Astrocyte of the hippocampus (primary cell): ENCODE results near the gene TMEM106C.
A peak's percentile ranks its signal among the peaks of the same experiment; 100 is the strongest.

Source experiments
- DNase-seq: peaks from one replicate; pipeline ENCODE4 v3.0.0; 2011; ENCODE audit warnings: low read depth, low spot score

Gene TMEM106C

GRCh38 chr12:47963340-47964040 is at the start of gene TMEM106C:
Gene TMEM106C (plus strand): TSS chr12:47963596. CDS start chr12:47964237, 641 bp downstream.
- DNase-seq = peak; percentile 98

DNA sequence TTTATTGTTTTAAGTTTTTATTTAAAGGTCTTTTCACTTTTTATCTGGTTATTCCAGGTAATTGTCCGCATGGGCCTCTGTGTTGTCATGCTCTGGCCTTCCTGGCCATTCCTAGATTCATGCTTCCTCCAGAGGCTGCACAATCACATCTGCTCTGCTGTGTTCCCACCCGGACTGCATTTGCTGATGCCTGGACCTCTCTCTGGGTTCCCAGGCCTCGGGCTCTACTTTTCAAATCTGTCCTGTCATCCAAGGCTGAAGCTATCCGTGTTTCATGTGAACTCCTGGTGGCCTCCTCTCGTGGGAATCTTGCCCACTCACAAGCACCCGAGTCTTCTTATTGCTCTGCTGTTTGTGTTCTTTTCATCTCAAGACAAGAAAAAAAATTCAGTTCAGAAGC is 42.5 kb upstream of the TMEM106C start:
- no peak for DNase-seq

- no peak for DNase-seq
These were observed 41.5 kb upstream of the TMEM106C start for GRCh38 chr12:47921907-47922306.

DNA sequence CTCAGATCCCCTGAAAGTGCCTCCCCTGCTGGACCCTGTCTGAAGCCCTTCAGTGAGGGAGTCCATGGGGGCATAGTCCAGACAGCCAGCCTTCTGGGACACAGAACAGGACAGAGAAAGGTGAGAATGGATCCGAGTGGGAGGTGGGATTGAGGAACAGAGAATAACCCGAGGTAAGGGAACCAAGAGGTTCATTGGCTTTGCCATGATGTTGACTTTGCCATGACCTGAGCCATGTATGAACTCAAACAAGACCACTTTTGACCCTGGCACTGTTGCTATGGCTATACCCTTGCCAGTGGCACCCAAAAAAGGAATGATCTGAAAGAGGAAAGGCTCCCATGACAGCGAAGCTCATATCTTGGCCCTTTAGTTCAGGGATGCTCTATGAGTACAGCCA is 36.0 kb upstream of the TMEM106C start:
- DNase-seq = no peak

GRCh38 chr12:47930634-47931033 is 32.8 kb upstream of the TMEM106C start:
- no peak for DNase-seq

GRCh38 chr12:47931187-47931586 is 32.2 kb upstream of the TMEM106C start:
- no peak for DNase-seq

DNA sequence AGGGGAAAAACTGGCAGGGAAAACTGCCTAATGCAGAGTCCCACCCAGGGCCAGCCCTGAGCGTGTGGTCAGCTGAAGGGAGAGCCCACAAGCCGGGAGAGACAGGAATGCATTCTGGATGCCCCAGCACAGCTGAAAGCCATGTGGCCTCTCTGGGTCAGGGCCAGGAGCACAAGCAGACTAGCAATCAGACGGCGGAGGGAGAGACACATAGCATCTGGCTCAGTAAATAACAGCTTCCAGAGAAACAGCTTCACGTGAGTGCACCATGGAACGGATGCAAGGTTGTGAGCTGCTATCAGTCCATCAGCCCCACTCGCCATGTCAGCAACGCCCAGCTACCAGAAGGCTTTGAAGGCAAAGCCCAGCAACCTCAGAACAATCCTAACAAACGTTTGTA is 28.2 kb upstream of the TMEM106C start:
- DNase-seq = peak; percentile 66

DNA sequence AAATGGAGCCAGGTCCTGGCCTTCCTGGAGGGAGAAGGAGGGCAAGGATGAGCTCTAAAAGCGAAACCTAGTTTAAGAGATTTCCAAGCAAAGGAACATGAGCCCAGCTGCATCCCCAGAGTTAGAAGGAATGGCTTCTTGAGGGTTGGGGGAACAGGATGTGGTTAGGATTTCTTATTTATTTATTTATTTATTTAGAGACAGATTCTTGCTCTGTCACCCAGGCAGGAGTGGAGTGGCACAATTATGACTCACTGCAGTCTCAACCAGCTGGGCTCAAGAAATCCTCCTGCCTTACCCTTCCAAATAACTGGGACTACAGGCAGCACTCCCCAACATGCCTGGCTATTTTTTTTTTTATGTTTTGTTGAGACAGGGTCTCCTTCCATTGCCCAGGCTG is 25.3 kb upstream of the TMEM106C start:
- peak; percentile 34 for DNase-seq

GRCh38 chr12:47938594-47938993 is 24.8 kb upstream of the TMEM106C start:
- DNase-seq = no peak

DNA sequence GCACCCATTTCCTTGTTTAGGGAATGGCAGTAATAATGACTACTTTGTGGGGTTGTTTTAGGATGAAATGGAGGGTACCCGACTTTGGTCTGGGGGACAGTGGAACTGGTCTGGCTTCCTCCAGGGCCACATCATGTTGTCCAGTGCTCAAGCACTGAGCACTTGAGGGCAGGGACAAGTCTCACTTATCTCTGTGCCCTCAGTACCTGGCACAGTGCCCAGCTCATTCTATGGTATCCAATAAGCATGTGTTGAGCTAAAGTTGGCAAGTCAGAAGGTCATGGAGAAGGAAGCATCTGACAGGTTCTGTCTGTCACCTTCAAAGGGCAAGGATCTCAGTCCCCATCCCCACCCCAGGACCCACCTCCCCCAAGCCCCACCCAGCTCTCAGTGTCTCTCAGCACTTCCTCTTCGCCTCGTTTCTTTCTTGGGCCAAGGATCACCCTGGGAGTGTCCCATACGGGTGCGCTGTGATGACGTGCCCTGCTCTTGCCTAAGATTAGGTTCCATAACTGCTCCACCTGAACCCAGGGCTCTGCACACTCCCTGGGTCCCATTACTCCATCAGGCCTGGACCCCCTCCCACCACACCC is 24.3 kb upstream of the TMEM106C start:
- DNase-seq = no peak

DNA sequence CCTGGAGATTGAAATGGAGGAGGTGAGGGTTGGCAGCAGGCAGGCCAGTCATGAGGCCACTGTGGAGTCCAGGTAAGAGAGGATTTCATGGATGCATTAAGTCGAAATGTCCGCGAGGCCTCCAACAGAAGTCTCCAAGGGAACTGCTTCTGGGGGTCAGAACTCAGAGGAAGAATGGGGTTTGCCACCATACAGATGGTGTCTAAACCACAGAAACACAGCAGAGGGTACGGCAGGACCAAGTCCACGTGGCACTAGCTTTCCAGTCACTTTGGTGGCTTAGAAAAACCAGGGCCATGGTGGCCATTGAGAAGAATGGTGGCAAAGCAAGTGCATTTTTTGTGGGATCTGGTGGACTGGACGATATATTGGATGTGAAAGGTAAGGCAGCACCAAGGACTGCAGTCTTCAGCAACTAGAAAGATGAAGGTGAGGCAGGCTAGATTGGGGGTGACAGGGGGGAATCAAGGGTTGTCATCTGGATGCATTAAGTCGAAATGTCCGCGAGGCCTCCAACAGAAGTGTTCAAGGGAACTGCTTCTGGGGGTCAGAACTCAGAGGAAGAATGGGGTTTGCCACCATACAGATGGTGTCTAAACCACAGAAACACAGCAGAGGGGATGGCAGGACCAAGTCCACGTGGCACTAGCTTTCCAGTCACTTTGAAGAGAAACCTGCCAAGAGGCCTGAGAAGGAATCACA is 22.5 kb upstream of the TMEM106C start:
- no peak for DNase-seq

- DNase-seq = no peak
These were observed 22.0 kb upstream of the TMEM106C start for GRCh38 chr12:47941475-47941780.

GRCh38 chr12:47941871-47942613 is 21.4 kb upstream of the TMEM106C start:
- DNase-seq = peak; percentile 41

GRCh38 chr12:47942614-47943225 is 20.7 kb upstream of the TMEM106C start:
- no peak for DNase-seq

- no peak for DNase-seq
These were observed 19.6 kb upstream of the TMEM106C start for GRCh38 chr12:47943623-47944340.

- no peak for DNase-seq
These were observed 18.6 kb upstream of the TMEM106C start for GRCh38 chr12:47944685-47945340.

DNA sequence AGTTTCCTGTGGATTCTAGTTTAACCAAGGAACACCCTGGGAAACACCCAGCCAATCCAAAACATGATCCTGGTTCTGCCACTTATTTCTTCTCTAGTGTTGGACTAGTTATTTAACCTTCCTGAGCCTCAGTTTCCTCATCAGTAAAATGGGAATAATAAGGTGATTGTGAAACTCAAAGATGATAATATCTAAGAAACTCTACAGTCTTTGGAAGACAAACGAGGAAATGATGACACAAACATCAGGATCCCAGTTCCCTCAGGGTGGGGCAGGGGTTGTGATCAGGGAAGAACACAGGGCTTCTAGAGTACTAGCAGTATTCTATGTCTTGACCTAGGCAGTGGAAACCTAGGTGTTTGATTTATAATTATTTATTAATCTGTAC is 18.1 kb upstream of the TMEM106C start:
- no peak for DNase-seq

DNA sequence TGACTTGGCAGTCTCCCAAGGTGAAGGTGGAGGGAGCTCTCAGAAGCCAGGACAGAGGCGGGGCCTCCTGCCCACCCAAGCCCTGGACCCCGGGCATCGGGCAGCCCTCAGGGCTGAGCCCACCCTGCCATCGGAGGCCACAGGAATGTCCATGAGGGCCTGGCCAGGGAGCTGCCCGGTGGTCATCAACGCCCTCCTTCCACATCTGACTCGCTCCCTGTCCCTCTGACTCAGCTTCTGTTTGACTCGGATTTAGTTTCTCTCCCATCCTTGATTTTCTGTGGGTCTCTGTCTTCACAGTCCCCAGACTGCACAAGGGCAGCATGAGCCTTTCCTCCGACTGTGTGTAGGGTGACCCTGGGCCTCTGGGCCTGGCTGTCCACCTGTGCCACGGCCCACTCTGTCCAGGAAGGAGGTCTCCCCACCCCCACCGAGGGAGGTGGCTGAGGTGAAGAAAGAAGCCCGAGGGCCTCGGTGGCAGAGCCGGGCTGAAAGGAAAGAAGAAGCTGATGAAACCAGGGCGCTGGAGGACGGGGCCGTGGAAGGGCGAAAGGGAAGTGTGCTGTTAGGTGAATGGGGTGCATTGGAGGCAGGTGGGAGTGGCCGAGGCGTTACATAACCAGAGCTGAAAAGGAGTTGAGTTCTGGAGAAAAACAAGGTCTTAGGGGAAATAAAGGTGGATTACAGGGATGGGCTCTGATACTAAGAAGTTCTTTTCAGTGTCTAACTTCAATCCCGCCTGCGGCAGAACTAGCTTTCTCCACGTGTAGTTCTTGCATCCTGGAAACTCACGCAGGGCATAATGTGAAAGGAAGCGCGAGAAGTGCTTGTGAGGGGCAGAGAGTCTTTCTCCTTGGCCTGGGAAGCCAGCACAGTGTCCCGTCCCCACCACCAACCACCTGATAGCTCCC is 16.7 kb upstream of the TMEM106C start:
- DNase-seq = peak; percentile 31

- DNase-seq = no peak
These were observed 16.1 kb upstream of the TMEM106C start for GRCh38 chr12:47947341-47947740.
